ENCODE data around the gene USP5. TPM values are rescaled to one million over a fixed set of nuclear protein-coding genes. Genes with fewer than 3 reads are reported as not detected.

The USP5 gene
- total RNA-seq, 1 experiment from 2014 or later: 158 TPM

- Mint-ChIP-seq H3K36me3 (peaks cover 48% of the 10 kb centered on the region), H3K4me3 (no peak overlapping the region), H3K27me3 (ENCODE audit: low read depth) (no peaks in the 10 kb centered on the region), H3K27ac (no peak overlapping the region), H3K9me3 (no peaks in the 10 kb centered on the region), H3K4me1 (peaks cover 14% of the 10 kb centered on the region)
- ChIA-PET POLR2A (interaction anchor here (1.4 kb wide), 1 partner anchor 14 kb away, joined by 3 read pairs; the partner anchor contains the start of gene CDCA3), CTCF (interaction anchor here (0.5 to 5.1 kb wide), 6 partner anchors 15 to 83 kb away, joined by 3 to 54 read pairs (median 14); partner anchors contain the start of genes CDCA3, MLF2, PTMS and USP5)
- no peak for ATAC-seq
- no peak for DNase-seq (ENCODE audit: low spot score)
- no peak for TF ChIP-seq ZNF396 (CRISPR knock-in tag; IDR thresholded peaks at IDR 0.05; ENCODE audit: borderline replicate concordance)
- TF ChIP-seq, protein P1, sequence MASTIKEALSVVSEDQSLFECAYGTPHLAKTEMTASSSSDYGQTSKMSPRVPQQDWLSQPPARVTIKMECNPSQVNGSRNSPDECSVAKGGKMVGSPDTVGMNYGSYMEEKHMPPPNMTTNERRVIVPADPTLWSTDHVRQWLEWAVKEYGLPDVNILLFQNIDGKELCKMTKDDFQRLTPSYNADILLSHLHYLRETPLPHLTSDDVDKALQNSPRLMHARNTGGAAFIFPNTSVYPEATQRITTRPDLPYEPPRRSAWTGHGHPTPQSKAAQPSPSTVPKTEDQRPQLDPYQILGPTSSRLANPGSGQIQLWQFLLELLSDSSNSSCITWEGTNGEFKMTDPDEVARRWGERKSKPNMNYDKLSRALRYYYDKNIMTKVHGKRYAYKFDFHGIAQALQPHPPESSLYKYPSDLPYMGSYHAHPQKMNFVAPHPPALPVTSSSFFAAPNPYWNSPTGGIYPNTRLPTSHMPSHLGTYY (CRISPR knock-in tag; IDR thresholded peaks at IDR 0.05): no peak
Observed at GRCh38 chr12:6836851-6837250, 15.1 kb upstream of the USP5 start.

- DNase-seq (ENCODE audit: low spot score): no peak
- TF ChIP-seq, protein P2, sequence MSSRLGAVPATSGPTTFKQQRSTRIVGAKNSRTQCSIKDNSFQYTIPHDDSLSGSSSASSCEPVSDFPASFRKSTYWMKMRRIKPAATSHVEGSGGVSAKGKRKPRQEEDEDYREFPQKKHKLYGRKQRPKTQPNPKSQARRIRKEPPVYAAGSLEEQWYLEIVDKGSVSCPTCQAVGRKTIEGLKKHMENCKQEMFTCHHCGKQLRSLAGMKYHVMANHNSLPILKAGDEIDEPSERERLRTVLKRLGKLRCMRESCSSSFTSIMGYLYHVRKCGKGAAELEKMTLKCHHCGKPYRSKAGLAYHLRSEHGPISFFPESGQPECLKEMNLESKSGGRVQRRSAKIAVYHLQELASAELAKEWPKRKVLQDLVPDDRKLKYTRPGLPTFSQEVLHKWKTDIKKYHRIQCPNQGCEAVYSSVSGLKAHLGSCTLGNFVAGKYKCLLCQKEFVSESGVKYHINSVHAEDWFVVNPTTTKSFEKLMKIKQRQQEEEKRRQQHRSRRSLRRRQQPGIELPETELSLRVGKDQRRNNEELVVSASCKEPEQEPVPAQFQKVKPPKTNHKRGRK (CRISPR knock-in tag; IDR thresholded peaks at IDR 0.05; ENCODE audit: borderline replicate concordance): no peak
- no peak for TF ChIP-seq TEAD1 (CRISPR knock-in tag; IDR thresholded peaks at IDR 0.05)
- TF ChIP-seq TP53 (CRISPR knock-in tag; IDR thresholded peaks at IDR 0.05): no peak
- no peak for TF ChIP-seq ZNF423 (CRISPR knock-in tag; IDR thresholded peaks at IDR 0.05)
- TF ChIP-seq PRDM15 (CRISPR knock-in tag; IDR thresholded peaks at IDR 0.05): no peak
- TF ChIP-seq MLX (CRISPR knock-in tag; IDR thresholded peaks at IDR 0.05): no peak
- TF ChIP-seq, protein P3, sequence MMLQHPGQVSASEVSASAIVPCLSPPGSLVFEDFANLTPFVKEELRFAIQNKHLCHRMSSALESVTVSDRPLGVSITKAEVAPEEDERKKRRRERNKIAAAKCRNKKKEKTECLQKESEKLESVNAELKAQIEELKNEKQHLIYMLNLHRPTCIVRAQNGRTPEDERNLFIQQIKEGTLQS (CRISPR knock-in tag; conservative IDR thresholded peaks at IDR 0.05): no peak
Observed at GRCh38 chr12:6837370-6838060, 14.4 kb upstream of the USP5 start.

DNA sequence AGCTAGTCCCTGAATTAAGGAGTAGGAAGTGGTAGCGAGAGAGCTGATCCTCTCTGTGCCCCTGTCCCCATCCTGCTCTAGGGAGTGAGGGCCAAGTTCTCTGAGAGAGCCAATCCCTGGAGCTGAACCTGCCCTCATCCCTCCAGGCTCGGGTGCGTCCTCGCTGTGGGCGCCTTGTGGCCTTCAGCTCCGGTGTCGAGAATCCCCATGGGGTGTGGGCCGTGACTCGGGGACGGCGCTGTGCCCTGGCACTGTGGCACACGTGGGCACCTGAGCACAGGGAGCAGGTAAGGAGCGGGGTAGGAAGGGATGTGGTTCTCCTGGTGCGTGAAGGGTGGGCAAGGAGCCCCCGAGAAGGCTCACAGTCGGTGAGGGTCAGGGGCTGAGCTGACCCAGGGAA, 13.1 kb upstream of the USP5 start:
- peaks cover 18% of the 10 kb centered on the region for H3K4me1 Mint-ChIP-seq
- ATAC-seq (no peak), DNase-seq (ENCODE audit: low spot score) (no peak)
- peaks cover 49% of the 10 kb centered on the region for H3K36me3 Mint-ChIP-seq
- H3K27me3 Mint-ChIP-seq (ENCODE audit: low read depth): no peaks in the 10 kb centered on the region
- no peak overlapping the region for H3K4me3 Mint-ChIP-seq
- H3K9me3 Mint-ChIP-seq: no peaks in the 10 kb centered on the region
- ChIA-PET CTCF (interaction anchor here (0.8 to 5.1 kb wide), 6 partner anchors 14 to 122 kb away, joined by 3 to 28 read pairs (median 6); partner anchors contain the start of genes CDCA3, MLF2, PTMS and SPSB2), POLR2A (interaction anchor here (2.2 kb wide), 1 partner anchor 13 kb away, joined by 9 read pairs; the partner anchor contains the start of genes CDCA3 and USP5)
- no peak overlapping the region for H3K27ac Mint-ChIP-seq
- TF ChIP-seq NFYB (CRISPR knock-in tag; conservative IDR thresholded peaks at IDR 0.05; ENCODE audit: low read depth) (no peak), EMX1 (CRISPR knock-in tag; IDR thresholded peaks at IDR 0.05) (no peak), FOXP1 (CRISPR knock-in tag; IDR thresholded peaks at IDR 0.05; ENCODE audit: borderline replicate concordance) (no peak), CDX4 (CRISPR knock-in tag; IDR thresholded peaks at IDR 0.05; ENCODE audit: borderline replicate concordance) (no peak), ESRRA (CRISPR knock-in tag; IDR thresholded peaks at IDR 0.05; ENCODE audit: borderline replicate concordance) (no peak), ZNF416 (CRISPR knock-in tag; IDR thresholded peaks at IDR 0.05) (no peak), ZNF263 (CRISPR knock-in tag; IDR thresholded peaks at IDR 0.05; ENCODE audit: low read depth) (no peak), HMGA2 (CRISPR knock-in tag; IDR thresholded peaks at IDR 0.05) (no peak), OVOL2 (CRISPR knock-in tag; IDR thresholded peaks at IDR 0.05; ENCODE audit: borderline replicate concordance) (no peak), ATF6 (CRISPR knock-in tag; IDR thresholded peaks at IDR 0.05) (no peak), RORB (CRISPR knock-in tag; IDR thresholded peaks at IDR 0.05) (no peak)

More at GRCh38 chr12:6837370-6838060, 14.4 kb upstream of the USP5 start:
- no peak for ATAC-seq
- H3K27ac Mint-ChIP-seq: no peak overlapping the region
- no peaks in the 10 kb centered on the region for H3K9me3 Mint-ChIP-seq
- ChIA-PET CTCF (interaction anchor here (0.5 to 5.1 kb wide), 3 partner anchors 15 to 71 kb away, joined by 3 to 54 read pairs (median 15); partner anchors contain the start of genes CDCA3 and USP5), POLR2A (interaction anchor here (1.4 kb wide), 1 partner anchor 14 kb away, joined by 3 read pairs; the partner anchor contains the start of gene CDCA3)
- H3K27me3 Mint-ChIP-seq (ENCODE audit: low read depth): no peaks in the 10 kb centered on the region
- peaks cover 46% of the 10 kb centered on the region for H3K36me3 Mint-ChIP-seq
- peaks cover 14% of the 10 kb centered on the region for H3K4me1 Mint-ChIP-seq
- H3K4me3 Mint-ChIP-seq: no peak overlapping the region

Data from WTC11 (cell line).